HG02798 (cell line): ENCODE results near the gene TBL1XR1.
"Not testable (repeated sequence)": the region's sequence is repeated elsewhere in the genome, so short reads cannot be mapped to it uniquely, and the experiment has no call there.

ENCODE experiments used
- ATAC-seq: cut with Tn5 transposase; IDR thresholded peaks from one replicate; pipeline ENCODE4 v1.9.1; 2021; ENCODE audit warnings: mild to moderate bottlenecking; ENCODE audit not compliant: unreplicated experiment, poor library complexity

TBL1XR1 gene

DNA sequence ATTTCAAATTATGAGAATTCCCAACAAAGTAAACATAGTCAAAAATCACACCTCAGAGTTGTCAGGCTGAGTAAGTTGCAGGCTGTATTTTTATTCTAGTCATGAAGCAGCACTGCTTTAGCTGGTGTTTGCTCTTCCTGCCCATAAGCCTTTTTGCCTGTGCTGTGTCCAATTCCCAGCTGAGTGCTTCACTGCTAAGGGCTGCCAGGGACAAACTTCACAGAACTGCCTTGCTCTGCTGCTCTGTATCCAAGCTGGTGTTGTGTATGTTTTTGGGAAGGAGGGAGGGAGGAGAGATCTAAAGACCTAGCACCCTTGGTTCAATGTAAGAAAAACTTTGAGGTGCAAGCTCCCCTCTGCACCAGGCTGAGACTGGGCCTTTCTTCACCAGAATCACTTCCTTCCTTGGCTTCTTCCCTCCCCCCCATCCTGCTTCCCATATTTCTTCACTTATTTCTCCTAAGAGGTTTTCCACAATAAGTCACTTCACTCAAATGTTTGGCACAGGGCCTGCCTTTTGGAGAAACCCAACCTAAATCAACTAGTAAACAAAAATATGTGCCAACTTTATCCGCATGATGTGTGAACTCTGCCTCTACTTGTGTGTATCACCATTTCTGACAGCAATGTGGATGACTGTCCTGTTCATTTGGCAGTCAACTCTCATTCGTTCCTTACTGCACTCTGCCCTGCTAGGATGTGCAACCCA lies 156.1 kb downstream of the TBL1XR1 start:
- ATAC-seq = no peak

- no peak for ATAC-seq
These were observed 157.6 kb downstream of the TBL1XR1 start for GRCh38 chr3:177039490-177040274.

- ATAC-seq = no peak
These were observed 160.0 kb downstream of the TBL1XR1 start for GRCh38 chr3:177037241-177037640.

DNA sequence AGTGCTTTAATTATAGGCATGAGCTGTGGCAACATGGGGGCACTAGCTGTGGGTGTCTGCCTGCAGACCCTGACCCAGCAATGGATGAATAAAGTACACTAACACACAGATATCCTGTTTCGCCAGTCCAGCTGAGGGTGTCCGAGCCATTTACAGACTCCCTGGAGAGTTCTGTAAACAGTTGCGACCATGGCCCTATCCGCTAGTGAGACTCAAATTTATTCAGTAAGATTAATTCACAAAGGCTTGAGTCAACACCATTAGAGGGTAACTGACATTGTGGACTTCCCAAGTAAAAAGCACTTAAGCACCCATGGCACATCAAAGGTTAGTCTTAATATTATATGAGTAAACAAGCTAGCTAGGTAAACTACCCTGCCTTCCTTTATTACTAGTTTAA lies 161.6 kb downstream of the TBL1XR1 start:
- ATAC-seq = no peak

GRCh38 chr3:177034832-177035475 lies 162.3 kb downstream of the TBL1XR1 start:
- no peak for ATAC-seq

GRCh38 chr3:177026505-177027277 lies 170.6 kb downstream of the TBL1XR1 start:
- no peak for ATAC-seq

DNA sequence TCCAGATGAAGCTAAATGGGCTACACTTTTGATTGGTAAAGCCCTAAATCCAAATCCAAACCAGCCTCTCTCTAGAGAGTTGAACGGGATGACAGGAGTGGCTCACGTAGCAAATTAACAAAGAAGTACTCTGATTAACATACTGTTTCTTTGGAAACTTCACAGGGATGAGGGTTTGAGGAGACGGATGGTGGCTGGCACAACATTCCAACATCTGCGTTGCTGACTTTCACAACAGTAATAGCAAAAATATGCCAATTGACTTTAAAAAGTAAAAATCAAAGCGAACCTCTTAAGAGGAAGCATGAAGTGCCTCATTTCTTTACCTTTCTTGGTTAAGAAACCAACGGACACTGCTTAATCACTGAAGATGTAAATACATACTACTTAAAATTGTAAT lies 181.4 kb downstream of the TBL1XR1 start:
- no peak for ATAC-seq

DNA sequence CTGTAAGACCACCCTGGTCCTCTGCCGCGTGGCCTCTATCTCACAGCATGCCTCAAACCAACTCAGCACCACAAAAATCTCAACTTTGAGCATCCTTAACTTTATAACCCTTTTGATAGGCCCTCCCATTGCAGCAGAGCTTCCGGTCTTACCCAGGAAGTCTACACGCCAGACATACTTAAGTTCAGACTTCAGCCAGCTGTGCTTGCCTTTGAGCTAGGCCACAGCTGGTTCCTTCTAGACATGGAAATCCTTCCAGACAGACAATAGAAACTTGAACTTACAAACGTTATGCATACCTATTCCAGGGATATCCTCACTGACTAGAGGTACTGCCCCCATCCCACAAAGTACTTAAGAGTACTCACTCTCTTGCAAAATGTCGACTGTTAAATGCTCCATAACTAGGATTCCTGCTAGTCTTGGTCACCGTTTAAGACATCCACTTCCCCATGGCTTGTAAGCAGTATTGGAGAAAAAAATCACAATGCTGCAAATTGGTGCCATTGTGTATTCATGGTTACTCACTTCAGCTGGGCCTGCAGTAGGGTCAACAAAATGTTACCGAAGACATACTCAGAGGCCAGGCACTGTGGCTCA lies 183.5 kb downstream of the TBL1XR1 start:
- no peak for ATAC-seq

GRCh38 chr3:177005718-177006405 lies 191.4 kb downstream of the TBL1XR1 start:
- ATAC-seq = no peak

- ATAC-seq = not testable (repeated sequence)
These were observed 197.1 kb downstream of the TBL1XR1 start for GRCh38 chr3:177000159-177000558.

DNA sequence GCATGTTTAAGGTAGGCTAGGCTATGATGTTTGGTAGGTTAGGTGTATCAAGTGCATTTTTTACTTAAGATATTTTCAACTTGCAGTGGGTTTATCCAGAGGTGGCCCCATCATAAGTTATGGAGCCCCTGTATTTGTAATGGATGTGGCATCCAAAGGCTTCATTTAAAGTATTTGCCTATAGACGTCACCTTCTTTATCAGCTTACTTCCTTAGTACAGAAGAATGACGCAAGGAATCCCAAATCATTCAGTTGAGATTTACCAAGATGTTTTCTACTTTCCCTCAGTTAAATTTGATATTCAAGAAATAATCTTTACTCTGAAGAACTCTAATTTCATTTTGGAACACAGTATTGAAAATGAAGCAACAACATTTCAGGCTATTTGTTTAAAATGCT lies 201.3 kb downstream of the TBL1XR1 start:
- no peak for ATAC-seq

GRCh38 chr3:176994891-176995781 lies 202.1 kb downstream of the TBL1XR1 start:
- no peak for ATAC-seq

GRCh38 chr3:176994393-176994792 lies 202.9 kb downstream of the TBL1XR1 start:
- no peak for ATAC-seq

DNA sequence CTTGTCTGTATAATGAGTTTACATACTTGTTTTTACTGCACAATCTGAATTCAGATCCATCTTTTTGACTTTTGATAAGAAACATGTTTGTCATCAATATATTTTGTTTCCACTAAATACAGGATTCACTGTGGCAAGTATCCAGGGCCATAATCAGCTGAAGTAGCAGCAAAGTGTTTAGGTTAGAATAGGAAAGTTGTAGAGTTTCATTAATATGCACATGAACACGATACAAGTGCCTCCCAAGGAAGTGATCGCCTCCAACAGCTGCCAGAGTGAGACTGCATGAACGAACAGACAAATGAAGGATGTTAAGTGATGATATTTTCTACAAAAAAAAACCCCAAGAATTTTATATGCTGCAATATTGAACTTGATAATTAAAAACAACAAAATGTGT lies 204.3 kb downstream of the TBL1XR1 start:
- ATAC-seq = no peak

DNA sequence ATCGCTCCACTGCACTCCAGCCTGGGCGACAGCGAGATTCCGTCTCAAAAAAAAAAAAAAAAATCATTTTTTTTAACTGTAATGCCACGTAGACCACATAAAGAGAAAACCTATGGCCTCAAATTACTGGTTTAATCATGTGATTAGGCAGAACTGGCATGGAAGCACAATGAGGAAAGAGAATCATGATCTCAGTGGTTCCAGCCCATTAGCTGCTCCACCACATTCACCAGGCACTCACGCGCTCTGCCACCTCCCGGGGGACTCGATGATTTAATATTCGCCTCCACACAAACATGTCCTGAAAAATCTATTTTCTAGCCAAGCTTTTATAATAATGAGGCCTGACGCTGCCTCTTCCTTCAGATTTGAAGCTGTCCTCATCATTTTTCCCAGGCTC lies 204.7 kb downstream of the TBL1XR1 start:
- no peak for ATAC-seq

- ATAC-seq = no peak
These were observed 208.5 kb downstream of the TBL1XR1 start for GRCh38 chr3:176988795-176989194.

GRCh38 chr3:176987901-176988650 lies 209.2 kb downstream of the TBL1XR1 start:
- ATAC-seq = no peak

- ATAC-seq = no peak
These were observed 218.8 kb downstream of the TBL1XR1 start for GRCh38 chr3:176978441-176978840.
